Loucy (cell line): ENCODE results near the gene MGP.

Experiments used
- H2AFZ ChIP-seq: fragments of 200-600 bp; sonication (generic); 2 replicates; pipeline ENCODE4 v1.6.0; 2016; ENCODE audit warnings: antibody characterized with exemption, mild to moderate bottlenecking, low read length, moderate library complexity
- H3F3A ChIP-seq: fragments of 200-600 bp; 2 replicates; pipeline ENCODE4 v1.6.0; 2016; ENCODE audit warnings: antibody characterized with exemption, low read depth, mild to moderate bottlenecking
- H3K27me3 ChIP-seq: fragments of 200-600 bp; sonication (generic); 2 replicates; pipeline ENCODE4 v1.6.1; 2014; ENCODE audit warnings: low read length, mild to moderate bottlenecking; ENCODE audit not compliant: insufficient read depth, poor library complexity, severe bottlenecking
- H3K36me3 ChIP-seq: fragments of 200-600 bp; sonication (generic); 2 replicates; pipeline ENCODE4 v1.6.1; 2016; ENCODE audit warnings: low read length; ENCODE audit not compliant: insufficient read depth
- H3K4me1 ChIP-seq: fragments of 200-600 bp; sonication (generic); 2 replicates; pipeline ENCODE4 v1.5.1; 2014; ENCODE audit warnings: low read length, mild to moderate bottlenecking; ENCODE audit not compliant: insufficient read depth, poor library complexity, severe bottlenecking
- H3K4me2 ChIP-seq: fragments of 200-600 bp; sonication (generic); 2 replicates; pipeline ENCODE4 v1.6.0; 2014; ENCODE audit warnings: antibody characterized with exemption, low read length, low read depth, mild to moderate bottlenecking; ENCODE audit not compliant: poor library complexity, severe bottlenecking
- H3K4me3 ChIP-seq: fragments of 200-600 bp; sonication (generic); 2 replicates; pipeline ENCODE4 v1.5.1; 2014; ENCODE audit warnings: low read length, mild to moderate bottlenecking, mixed read lengths; ENCODE audit not compliant: poor library complexity, severe bottlenecking
- H3K79me2 ChIP-seq: fragments of 200-600 bp; sonication (generic); 2 replicates; pipeline ENCODE4 v1.6.1; 2014; ENCODE audit warnings: low read length; ENCODE audit not compliant: insufficient read depth
- H3K9ac ChIP-seq: fragments of 200-600 bp; sonication (generic); 2 replicates; pipeline ENCODE4 v1.6.0; 2014; ENCODE audit warnings: mild to moderate bottlenecking, low read depth, low read length, moderate library complexity; ENCODE audit not compliant: poor library complexity, severe bottlenecking
- H3K9me2 ChIP-seq: fragments of 200-600 bp; sonication (generic); replicated peaks from 2 replicates; pipeline ENCODE4 v1.6.1; 2016; ENCODE audit warnings: low read depth, low read length, mixed read lengths
- H3K9me3 ChIP-seq: fragments of 200-600 bp; sonication (generic); 2 replicates; pipeline ENCODE4 v1.6.1; 2014; ENCODE audit warnings: mild to moderate bottlenecking, antibody characterized with exemption, low read length, low read depth; ENCODE audit not compliant: insufficient read depth
- H4K20me1 ChIP-seq: fragments of 200-600 bp; sonication (generic); 2 replicates; pipeline ENCODE4 v1.6.0; 2014; ENCODE audit warnings: antibody characterized with exemption, low read length, mild to moderate bottlenecking; ENCODE audit not compliant: insufficient read depth, poor library complexity, severe bottlenecking
- CTCF ChIP-seq: fragments of 200-600 bp; sonication (generic); conservative IDR thresholded peaks from 2 replicates; pipeline ENCODE4 v1.5.1; 2014; ENCODE audit warnings: mild to moderate bottlenecking, antibody characterized with exemption, low read length
- EZH2phosphoT487 ChIP-seq: fragments of 200-600 bp; IDR thresholded peaks from 2 replicates; pipeline ENCODE4 v1.6.1; 2018; ENCODE audit warnings: antibody characterized with exemption, mild to moderate bottlenecking, moderate library complexity, borderline replicate concordance

The MGP gene

GRCh38 chr12:14858513-14858912 lies 27.1 kb downstream of the MGP start:
- H3K9me2 ChIP-seq = no peaks in the 10 kb centered on the region
- no peak overlapping the region for H3K4me2 ChIP-seq
- peaks cover 16% of the 10 kb centered on the region; the same call in 1 of the 2 replicates for H3K9me3 ChIP-seq
- H3K27me3 ChIP-seq = no peaks in the 10 kb centered on the region
- H3F3A ChIP-seq = no peaks in the 10 kb centered on the region
- TF ChIP-seq EZH2phosphoT487 (no peak), CTCF (no peak)
- no peak overlapping the region for H3K9ac ChIP-seq
- no peak overlapping the region for H3K4me3 ChIP-seq
- peaks cover 9% of the 10 kb centered on the region for H3K4me1 ChIP-seq
- H3K36me3 ChIP-seq = no peaks in the 10 kb centered on the region
- H4K20me1 ChIP-seq = no peaks in the 10 kb centered on the region
- no peaks in the 10 kb centered on the region for H3K79me2 ChIP-seq
- no peak overlapping the region for H2AFZ ChIP-seq

- Histone ChIP-seq H3K36me3 (no peaks in the 10 kb centered on the region), H3K79me2 (no peaks in the 10 kb centered on the region), H3K4me3 (no peak overlapping the region), H4K20me1 (no peaks in the 10 kb centered on the region), H2AFZ (no peak overlapping the region), H3K4me2 (no peak overlapping the region), H3K27me3 (no peaks in the 10 kb centered on the region), H3F3A (no peaks in the 10 kb centered on the region), H3K9me2 (no peaks in the 10 kb centered on the region), H3K9ac (no peak overlapping the region), H3K4me1 (peaks cover 9% of the 10 kb centered on the region), H3K9me3 (peaks cover 6% of the 10 kb centered on the region; the same call in 1 of the 2 replicates)
- TF ChIP-seq EZH2phosphoT487 = no peak
- TF ChIP-seq CTCF = no peak
Measured at GRCh38 chr12:14854586-14855183, 31.0 kb downstream of the MGP start.

GRCh38 chr12:14853961-14854360 lies 31.7 kb downstream of the MGP start:
- Histone ChIP-seq H3F3A (no peaks in the 10 kb centered on the region), H3K4me1 (peaks cover 9% of the 10 kb centered on the region), H3K4me2 (no peak overlapping the region), H3K79me2 (no peaks in the 10 kb centered on the region), H3K9me3 (0 out of 2 replicates have a peak, but pooled peaks cover 6% of the 10 kb centered on the region), H3K36me3 (no peaks in the 10 kb centered on the region), H3K9me2 (no peaks in the 10 kb centered on the region), H3K9ac (no peak overlapping the region), H2AFZ (no peak overlapping the region), H3K4me3 (no peak overlapping the region), H3K27me3 (no peaks in the 10 kb centered on the region), H4K20me1 (no peaks in the 10 kb centered on the region)
- TF ChIP-seq CTCF = no peak
- no peak for TF ChIP-seq EZH2phosphoT487
